ENCODE data around the gene PATJ. TPM values are rescaled to one million over a fixed set of nuclear protein-coding genes. Genes with fewer than 3 reads are reported as not detected.

Gene PATJ
- total RNA-seq, 1 donor from 2014 or later = 5.1 TPM

DNA sequence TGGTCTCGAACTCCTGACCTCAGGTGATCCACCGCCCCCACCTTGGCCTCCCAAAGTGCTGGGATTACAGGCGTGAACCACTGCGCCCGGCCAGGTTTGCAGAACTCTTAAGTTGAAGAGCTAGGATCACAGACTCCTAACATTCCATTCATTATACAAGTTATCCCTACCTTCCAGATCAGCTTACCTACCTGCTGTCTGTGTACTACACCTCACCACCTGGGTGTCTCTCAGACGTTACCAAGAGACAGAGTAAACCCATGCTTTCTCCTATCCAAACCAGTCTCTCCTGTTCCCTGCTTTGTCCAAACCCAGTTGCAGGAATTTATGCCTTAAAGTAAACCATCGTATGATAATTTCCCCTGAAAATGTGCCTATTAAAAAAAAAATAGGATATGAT is 329.4 kb downstream of the PATJ start:
- intact Hi-C loops (cut with micrococcal nuclease) = no loop called here
- no peak overlapping the region for H3K4me3 Mint-ChIP-seq
- H3K36me3 Mint-ChIP-seq (ENCODE audit: low read depth) = no peaks in the 10 kb centered on the region
- H3K27ac Mint-ChIP-seq = no peak overlapping the region
- H3K9me3 Mint-ChIP-seq = no peaks in the 10 kb centered on the region
- DNase-seq = no peak
- H3K4me1 Mint-ChIP-seq = no peaks in the 10 kb centered on the region
- no peaks in the 10 kb centered on the region for H3K27me3 Mint-ChIP-seq

GRCh38 chr1:62076286-62076685 is 334.0 kb downstream of the PATJ start:
- intact Hi-C loops (cut with micrococcal nuclease) = no loop called here
- H3K36me3 Mint-ChIP-seq (ENCODE audit: low read depth) = no peaks in the 10 kb centered on the region
- H3K27ac Mint-ChIP-seq = no peak overlapping the region
- DNase-seq = no peak
- H3K4me1 Mint-ChIP-seq = no peaks in the 10 kb centered on the region
- H3K9me3 Mint-ChIP-seq = no peaks in the 10 kb centered on the region
- H3K4me3 Mint-ChIP-seq = no peak overlapping the region
- no peaks in the 10 kb centered on the region for H3K27me3 Mint-ChIP-seq

DNA sequence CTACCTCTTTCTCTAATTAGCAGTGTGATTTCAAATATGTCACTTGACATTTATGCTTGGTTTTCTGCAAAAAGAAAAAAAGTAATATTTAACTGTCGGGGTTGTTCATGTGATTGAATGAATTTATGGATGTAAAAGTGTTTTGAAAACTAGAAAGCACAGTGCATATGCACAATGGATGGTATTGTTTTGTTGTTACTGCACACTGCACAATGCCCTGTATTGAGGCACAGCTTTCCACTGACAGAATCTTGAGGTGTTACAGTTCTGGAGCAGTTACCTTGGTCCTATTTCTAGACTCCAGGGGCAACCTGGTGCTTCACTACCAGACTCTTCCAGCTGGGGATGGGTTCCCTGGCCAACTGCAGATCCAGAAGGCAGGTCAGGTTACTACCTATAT is 335.5 kb downstream of the PATJ start:
- no peak overlapping the region for H3K27ac Mint-ChIP-seq
- no peaks in the 10 kb centered on the region for H3K4me1 Mint-ChIP-seq
- no peaks in the 10 kb centered on the region for H3K27me3 Mint-ChIP-seq
- no peaks in the 10 kb centered on the region for H3K9me3 Mint-ChIP-seq
- H3K36me3 Mint-ChIP-seq (ENCODE audit: low read depth) = no peaks in the 10 kb centered on the region
- no peak for DNase-seq
- H3K4me3 Mint-ChIP-seq = no peak overlapping the region
- intact Hi-C loops (cut with micrococcal nuclease) = no loop called here

DNA sequence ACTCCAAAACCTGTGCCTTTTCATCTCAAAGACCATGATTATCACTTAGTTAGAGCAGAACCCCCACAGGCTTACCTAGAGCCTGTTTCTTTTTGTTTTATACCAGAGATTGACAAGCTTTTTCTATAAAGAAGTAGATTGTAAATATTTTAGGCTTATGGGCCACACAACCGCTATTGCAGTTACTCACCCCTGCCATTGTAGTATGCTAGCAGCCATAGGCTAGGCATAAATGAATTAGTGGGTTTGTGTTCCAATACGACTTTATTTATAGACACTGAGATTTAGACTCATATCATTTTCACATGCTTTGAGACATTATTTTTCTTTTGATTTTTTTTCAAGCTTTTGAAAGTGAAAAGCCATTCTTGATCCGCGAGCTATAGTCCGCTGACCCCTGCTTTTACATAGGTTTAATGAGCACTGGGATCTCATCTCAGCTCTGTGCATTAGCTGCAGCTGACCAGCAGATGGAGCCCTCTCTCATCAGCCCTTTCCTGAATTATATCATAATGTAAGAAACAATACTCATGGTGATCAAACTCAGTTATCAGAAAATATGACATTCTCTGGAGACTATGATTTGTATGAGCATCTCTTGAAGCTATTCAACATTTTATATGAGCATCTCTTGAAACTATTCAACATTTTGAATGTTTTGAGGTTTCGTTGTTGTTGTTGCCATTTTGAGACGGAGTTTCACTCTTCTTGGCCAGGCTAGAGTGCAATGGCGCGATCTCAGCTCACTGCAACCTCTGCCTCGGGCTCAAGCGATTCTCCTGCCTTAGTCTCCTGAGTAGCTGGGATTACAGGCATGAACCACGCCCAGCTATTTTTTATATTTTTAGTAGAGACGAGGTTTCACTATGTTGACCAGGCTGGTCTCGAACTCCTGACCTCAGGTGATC is 340.4 kb downstream of the PATJ start:
- H3K27ac Mint-ChIP-seq = no peak overlapping the region
- no peaks in the 10 kb centered on the region for H3K27me3 Mint-ChIP-seq
- intact Hi-C loops (cut with micrococcal nuclease) = loop anchor here (1.0 kb wide), 3 partner anchors 49 to 325 kb away; no protein-coding TSS in a partner anchor
- peak; percentile 75 for DNase-seq
- no peak overlapping the region for H3K4me3 Mint-ChIP-seq
- no peaks in the 10 kb centered on the region for H3K4me1 Mint-ChIP-seq
- no peaks in the 10 kb centered on the region for H3K36me3 Mint-ChIP-seq (ENCODE audit: low read depth)
- no peaks in the 10 kb centered on the region for H3K9me3 Mint-ChIP-seq

- Mint-ChIP-seq H3K27ac (no peak overlapping the region), H3K9me3 (no peaks in the 10 kb centered on the region), H3K27me3 (no peaks in the 10 kb centered on the region), H3K36me3 (ENCODE audit: low read depth) (no peaks in the 10 kb centered on the region), H3K4me3 (no peak overlapping the region), H3K4me1 (no peaks in the 10 kb centered on the region)
- DNase-seq = no peak
- intact Hi-C loops (cut with micrococcal nuclease) = no loop called here
Observed at GRCh38 chr1:62084310-62084890, 342.1 kb downstream of the PATJ start.

DNA sequence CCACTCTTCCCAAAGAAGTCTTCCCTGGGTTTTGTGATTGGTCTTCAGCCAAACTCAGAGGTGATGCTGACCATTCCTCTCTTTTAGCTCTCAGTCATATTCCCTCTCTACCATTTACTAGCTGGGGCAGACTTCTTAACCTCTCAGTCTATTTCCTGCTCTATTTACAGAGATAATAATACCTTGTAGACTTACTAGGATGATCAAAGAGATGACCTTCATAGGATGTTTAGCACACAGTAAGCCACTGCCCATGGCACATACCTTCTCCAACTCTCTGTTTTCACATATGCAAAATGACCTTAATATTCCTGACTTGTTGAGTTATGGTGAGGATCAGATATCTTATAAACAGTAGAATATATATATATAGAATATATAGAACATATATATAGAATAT is 346.2 kb downstream of the PATJ start:
- Mint-ChIP-seq H3K36me3 (ENCODE audit: low read depth) (no peaks in the 10 kb centered on the region), H3K9me3 (no peaks in the 10 kb centered on the region), H3K4me1 (no peaks in the 10 kb centered on the region), H3K4me3 (no peak overlapping the region), H3K27ac (no peak overlapping the region), H3K27me3 (no peaks in the 10 kb centered on the region)
- intact Hi-C loops (cut with micrococcal nuclease) = no loop called here
- DNase-seq = no peak

- Mint-ChIP-seq H3K27me3 (no peaks in the 10 kb centered on the region), H3K27ac (no peak overlapping the region), H3K36me3 (ENCODE audit: low read depth) (no peaks in the 10 kb centered on the region), H3K4me3 (no peak overlapping the region), H3K9me3 (no peaks in the 10 kb centered on the region), H3K4me1 (no peaks in the 10 kb centered on the region)
- DNase-seq = no peak
- intact Hi-C loops (cut with micrococcal nuclease) = no loop called here
Observed at GRCh38 chr1:62089570-62089969, 347.3 kb downstream of the PATJ start.

DNA sequence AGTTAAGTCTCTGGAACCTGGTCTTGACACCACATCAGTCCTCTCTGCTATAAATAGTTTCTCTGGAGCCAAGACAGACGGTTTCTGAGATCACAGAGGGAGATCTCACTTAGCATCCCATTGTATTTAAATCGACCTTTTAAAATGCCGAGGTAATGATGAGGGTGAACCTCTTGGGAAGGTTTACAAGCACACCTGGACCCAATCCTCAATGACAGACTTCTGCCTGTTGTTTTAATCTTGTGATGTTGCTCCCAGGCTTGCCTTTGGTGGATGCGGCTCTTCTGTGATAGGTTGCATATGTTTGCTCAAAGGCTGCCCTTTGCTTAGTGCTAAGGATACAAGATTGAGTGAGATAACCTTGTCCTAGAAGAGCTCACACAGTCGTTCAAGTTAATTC is 347.7 kb downstream of the PATJ start:
- no peak overlapping the region for H3K27ac Mint-ChIP-seq
- H3K4me3 Mint-ChIP-seq = no peak overlapping the region
- no peaks in the 10 kb centered on the region for H3K27me3 Mint-ChIP-seq
- DNase-seq = no peak
- no peaks in the 10 kb centered on the region for H3K9me3 Mint-ChIP-seq
- intact Hi-C loops (cut with micrococcal nuclease) = no loop called here
- no peaks in the 10 kb centered on the region for H3K4me1 Mint-ChIP-seq
- H3K36me3 Mint-ChIP-seq (ENCODE audit: low read depth) = no peaks in the 10 kb centered on the region

DNA sequence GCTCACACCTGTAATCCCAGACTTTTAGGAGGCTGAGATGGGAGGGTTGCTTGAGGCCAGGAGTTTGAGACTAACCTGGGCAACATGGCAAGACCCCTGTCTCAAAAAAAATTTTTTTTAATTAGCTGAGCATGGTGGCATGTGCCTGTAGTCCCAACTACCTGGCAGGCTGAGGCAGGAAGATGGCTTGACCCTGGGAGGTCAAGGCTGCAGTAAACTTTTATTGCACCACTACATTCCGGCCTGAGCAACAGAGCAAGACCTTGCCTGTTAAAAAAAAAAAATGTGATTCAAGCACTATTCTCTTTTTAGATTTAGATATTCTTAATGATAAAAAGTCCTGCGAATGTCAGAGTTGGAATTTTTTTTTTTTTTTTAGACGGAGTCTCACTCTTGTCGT is 349.8 kb downstream of the PATJ start:
- intact Hi-C loops (cut with micrococcal nuclease) = no loop called here
- no peaks in the 10 kb centered on the region for H3K36me3 Mint-ChIP-seq (ENCODE audit: low read depth)
- no peak overlapping the region for H3K27ac Mint-ChIP-seq
- H3K4me3 Mint-ChIP-seq = no peak overlapping the region
- H3K9me3 Mint-ChIP-seq = no peaks in the 10 kb centered on the region
- no peaks in the 10 kb centered on the region for H3K4me1 Mint-ChIP-seq
- no peak for DNase-seq
- H3K27me3 Mint-ChIP-seq = no peaks in the 10 kb centered on the region

DNA sequence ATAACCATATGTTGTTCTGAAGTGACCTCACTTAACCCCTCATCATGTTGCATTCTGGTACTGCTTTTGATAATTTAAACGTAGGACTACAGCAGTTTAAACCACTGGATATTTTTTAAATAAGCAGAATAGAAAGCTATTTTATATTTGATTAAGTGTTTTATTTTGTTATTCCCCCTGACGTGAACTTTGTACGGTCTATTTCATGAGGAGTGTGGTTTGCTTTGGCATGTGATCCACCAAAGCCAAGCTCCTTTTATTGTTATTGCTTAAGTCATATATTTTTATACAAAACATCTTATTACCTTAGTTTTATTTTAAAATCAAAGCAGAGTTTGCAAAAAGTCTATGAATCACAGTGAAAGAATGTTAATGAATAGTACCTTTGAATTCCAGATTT is 351.0 kb downstream of the PATJ start:
- Mint-ChIP-seq H3K4me1 (no peaks in the 10 kb centered on the region), H3K27ac (no peak overlapping the region), H3K27me3 (no peaks in the 10 kb centered on the region), H3K9me3 (no peaks in the 10 kb centered on the region), H3K4me3 (no peak overlapping the region), H3K36me3 (ENCODE audit: low read depth) (no peaks in the 10 kb centered on the region)
- intact Hi-C loops (cut with micrococcal nuclease) = no loop called here
- no peak for DNase-seq

DNA sequence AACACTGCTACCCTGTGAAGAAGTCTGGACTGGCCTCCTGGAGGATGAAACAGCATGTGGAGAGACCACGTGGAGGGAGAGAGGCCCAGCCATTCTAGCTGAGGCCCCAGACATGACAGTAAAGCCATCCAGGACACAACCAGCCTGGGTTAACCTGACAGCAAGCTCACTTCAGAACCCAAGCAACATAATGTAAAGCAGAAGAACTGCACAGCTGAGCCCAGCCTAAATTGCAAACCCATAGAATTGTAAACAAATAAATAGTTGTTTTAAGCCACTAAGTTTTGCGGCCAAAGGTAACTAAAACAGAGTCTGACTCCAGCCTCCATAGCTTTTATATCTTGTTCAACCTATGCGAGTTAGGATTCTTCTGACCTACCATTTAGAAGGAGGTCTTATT is 355.2 kb downstream of the PATJ start:
- no peak for DNase-seq
- Mint-ChIP-seq H3K4me1 (no peaks in the 10 kb centered on the region), H3K27me3 (no peaks in the 10 kb centered on the region), H3K4me3 (no peak overlapping the region), H3K9me3 (no peaks in the 10 kb centered on the region), H3K27ac (no peak overlapping the region), H3K36me3 (ENCODE audit: low read depth) (no peaks in the 10 kb centered on the region)
- intact Hi-C loops (cut with micrococcal nuclease) = no loop called here

DNA sequence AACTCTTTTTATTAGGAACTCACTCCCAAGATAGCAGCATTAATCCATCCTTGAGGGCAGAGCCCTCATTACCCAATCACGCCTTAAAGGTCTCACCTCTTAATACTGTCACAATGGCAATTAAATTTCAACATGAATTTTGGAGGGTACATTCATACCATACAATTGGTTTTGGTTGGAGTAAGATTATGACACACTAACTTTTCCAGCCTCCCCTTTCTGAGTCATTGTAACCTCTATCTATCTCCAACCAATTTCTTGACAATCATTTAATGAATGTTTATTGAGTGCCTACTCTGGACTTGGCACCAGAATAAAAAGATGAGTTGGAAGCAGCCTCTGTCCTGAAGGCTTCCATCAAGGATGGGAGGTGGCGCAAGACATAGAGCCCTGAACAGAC is 358.2 kb downstream of the PATJ start:
- Mint-ChIP-seq H3K4me3 (no peak overlapping the region), H3K27me3 (no peaks in the 10 kb centered on the region), H3K9me3 (no peaks in the 10 kb centered on the region), H3K27ac (no peak overlapping the region), H3K36me3 (ENCODE audit: low read depth) (no peaks in the 10 kb centered on the region), H3K4me1 (no peaks in the 10 kb centered on the region)
- DNase-seq = no peak
- intact Hi-C loops (cut with micrococcal nuclease) = no loop called here

GRCh38 chr1:62103846-62104245 is 361.6 kb downstream of the PATJ start:
- DNase-seq = no peak
- Mint-ChIP-seq H3K9me3 (no peaks in the 10 kb centered on the region), H3K27me3 (no peaks in the 10 kb centered on the region), H3K27ac (no peak overlapping the region), H3K36me3 (ENCODE audit: low read depth) (no peaks in the 10 kb centered on the region), H3K4me1 (no peaks in the 10 kb centered on the region), H3K4me3 (no peak overlapping the region)
- intact Hi-C loops (cut with micrococcal nuclease) = no loop called here

DNA sequence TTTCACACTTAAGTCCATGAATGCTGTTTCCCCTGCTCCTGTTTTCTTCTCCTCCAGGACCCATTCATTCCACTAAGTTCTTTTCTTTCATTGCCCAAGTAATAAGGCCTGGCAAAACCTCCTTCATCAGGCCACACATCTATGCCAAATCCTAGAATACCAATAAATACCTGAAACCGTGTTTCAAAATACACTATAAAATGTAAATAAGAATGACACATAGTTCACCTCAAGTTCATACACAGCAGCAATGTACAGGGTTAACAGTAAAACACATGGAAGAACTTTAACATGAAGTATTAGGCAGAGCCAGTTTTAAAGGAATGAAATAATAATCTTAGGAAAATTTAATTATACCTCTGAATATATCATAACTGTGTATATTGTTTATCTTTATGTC is 365.6 kb downstream of the PATJ start:
- Mint-ChIP-seq H3K27ac (no peak overlapping the region), H3K4me3 (no peak overlapping the region), H3K36me3 (ENCODE audit: low read depth) (no peaks in the 10 kb centered on the region), H3K27me3 (no peaks in the 10 kb centered on the region), H3K4me1 (no peaks in the 10 kb centered on the region), H3K9me3 (no peaks in the 10 kb centered on the region)
- no peak for DNase-seq
- intact Hi-C loops (cut with micrococcal nuclease) = no loop called here

DNA sequence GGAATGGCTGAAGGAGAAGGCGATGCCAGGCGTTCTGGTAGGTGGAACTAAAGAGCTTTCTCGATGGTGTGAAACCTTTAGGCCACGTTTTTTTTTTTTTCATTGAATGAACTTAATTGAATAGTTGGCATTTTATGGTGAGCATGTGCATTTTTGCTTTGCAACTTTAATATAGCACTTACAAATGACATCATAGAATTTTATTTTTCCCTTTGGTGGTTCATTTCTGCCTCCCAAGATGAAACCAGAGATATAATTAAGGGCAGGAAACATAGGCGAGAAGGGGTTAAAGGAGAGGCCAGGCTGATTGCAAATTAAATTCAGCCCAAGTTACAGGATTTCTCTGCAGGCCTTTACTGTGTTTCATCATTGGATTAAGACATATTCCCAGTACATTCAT is 366.8 kb downstream of the PATJ start:
- Mint-ChIP-seq H3K4me3 (no peak overlapping the region), H3K27me3 (no peaks in the 10 kb centered on the region), H3K4me1 (no peaks in the 10 kb centered on the region), H3K9me3 (no peaks in the 10 kb centered on the region), H3K27ac (no peak overlapping the region), H3K36me3 (ENCODE audit: low read depth) (no peaks in the 10 kb centered on the region)
- DNase-seq = no peak
- intact Hi-C loops (cut with micrococcal nuclease) = no loop called here

All from activated CD4-positive, alpha-beta T cell treated with anti-CD3 and anti-CD28 coated beads, Interleukin-2, amount 10 ng/mL, durations not matched to agents 24 days and 14 days (primary cell).